SK-N-SH (cell line): ENCODE data around the gene LRP5. TPM values are rescaled to one million over a fixed set of nuclear protein-coding genes. Genes with fewer than 3 reads are reported as not detected.

Experiments used
- CTCF ChIA-PET: fragments of 300-600, 350-600 bp; formaldehyde crosslinking; extraction: SDS; loops from one replicate; lab custom pipeline; 2021; lab: Yijun Ruan, JAX
- POLR2A ChIA-PET: fragments of 350-600 bp; sonication (Branson Sonifier 250); formaldehyde crosslinking; extraction: SDS; loops from one replicate; lab custom pipeline; 2020; ENCODE audit warnings: antibody characterized with exemption, inconsistent platforms; lab: Yijun Ruan, JAX
- DNase-seq: peaks from one replicate; pipeline ENCODE4 v3.0.0; 2012
- H2AFZ ChIP-seq: fragments of 200-600 bp; sonication (generic); 2 replicates; pipeline ENCODE4 v1.8.1; 2016; ENCODE audit warnings: antibody characterized with exemption, mild to moderate bottlenecking, low read depth
- H3F3A ChIP-seq: fragments of 200-600 bp; sonication (generic); replicated peaks from 2 replicates; pipeline ENCODE3; 2016; ENCODE audit warnings: antibody characterized with exemption, mild to moderate bottlenecking; ENCODE audit not compliant: insufficient read depth
- H3K27ac ChIP-seq, 2 experiments: fragments of 200-500 bp in 1 of 2; fragments of 200-600 bp in 1 of 2; sonication (Bioruptor generic) in 1 of 2; sonication (generic), shearing (Covaris generic) in 1 of 2; 2 replicates each; pipeline versions ENCODE4 v1.5.1 to v1.6.1; 2014 to 2016; ENCODE audit warnings: low read depth in 2 of 2, inconsistent platforms in 1 of 2, low read length in 1 of 2, mild to moderate bottlenecking in 1 of 2, mixed read lengths in 1 of 2
- H3K27me3 ChIP-seq: fragments of 200-600 bp; sonication (generic), shearing (Covaris generic); 2 replicates; pipeline ENCODE4 v1.6.1; 2016; ENCODE audit warnings: mixed run types; ENCODE audit not compliant: insufficient read depth
- H3K36me3 ChIP-seq, 2 experiments: fragments of 200-500 bp in 1 of 2; fragments of 200-600 bp in 1 of 2; sonication (Bioruptor generic) in 1 of 2; sonication (generic) in 1 of 2; replicated peaks in 1 of 2; 2 replicates each; pipeline versions ENCODE3 to v1.5.1; 2014 to 2016; ENCODE audit warnings: low read length in 1 of 2, mild to moderate bottlenecking in 1 of 2; ENCODE audit not compliant: insufficient read depth in 2 of 2, control insufficient read depth in 1 of 2
- H3K4me1 ChIP-seq, 2 experiments: fragments of 200-500 bp in 1 of 2; fragments of 200-600 bp in 1 of 2; sonication (Bioruptor generic) in 1 of 2; sonication (generic), shearing (Covaris generic) in 1 of 2; 2 replicates each; pipeline versions ENCODE4 v1.5.1 to v1.6.1; 2014 to 2016; ENCODE audit warnings: low read depth in 1 of 2, low read length in 1 of 2, mixed run types in 1 of 2; ENCODE audit not compliant: insufficient read depth in 2 of 2, control insufficient read depth in 1 of 2
- H3K4me2 ChIP-seq: fragments of 200-600 bp; sonication (generic), shearing (Covaris generic); 2 replicates; pipeline ENCODE4 v1.6.1; 2017; ENCODE audit warnings: mixed run types
- H3K4me3 ChIP-seq, 2 experiments: fragments of 200-500 bp in 1 of 2; fragments of 200-600 bp in 1 of 2; sonication (Bioruptor generic) in 1 of 2; sonication (generic), shearing (Covaris generic) in 1 of 2; 2 replicates each; pipeline versions ENCODE4 v1.5.1 to v1.8.1; 2014 to 2016; ENCODE audit warnings: low read depth in 2 of 2, inconsistent platforms in 1 of 2, low read length in 1 of 2, mild to moderate bottlenecking in 1 of 2, mixed read lengths in 1 of 2, moderate library complexity in 1 of 2
- H3K79me2 ChIP-seq: fragments of 200-600 bp; sonication (generic); 2 replicates; pipeline ENCODE4 v1.8.1; 2017; ENCODE audit warnings: mild to moderate bottlenecking; ENCODE audit not compliant: insufficient read depth
- H3K9ac ChIP-seq: fragments of 200-600 bp; sonication (generic); 2 replicates; pipeline ENCODE4 v1.6.1; 2017; ENCODE audit warnings: mixed run types
- H3K9me2 ChIP-seq: fragments of 200-600 bp; sonication (generic); 2 replicates; pipeline ENCODE4 v1.6.1; 2017; ENCODE audit warnings: mixed run types
- H3K9me3 ChIP-seq: fragments of 200-600 bp; sonication (generic); 2 replicates; pipeline ENCODE4 v1.6.1; 2017; ENCODE audit warnings: mixed run types, mild to moderate bottlenecking, moderate library complexity
- H4K20me1 ChIP-seq: fragments of 200-600 bp; sonication (generic); 2 replicates; pipeline ENCODE4 v1.6.1; 2017; ENCODE audit warnings: mild to moderate bottlenecking, mixed run types; ENCODE audit not compliant: insufficient read depth
- CTCF ChIP-seq: fragments of 200-600 bp; sonication (generic); IDR thresholded peaks from 2 replicates; pipeline ENCODE4 v1.6.1; 2017; ENCODE audit warnings: antibody characterized with exemption, mild to moderate bottlenecking, moderate library complexity
- ELF1 ChIP-seq: IDR thresholded peaks from 2 replicates; pipeline ENCODE4 v1.4.0; 2012
- EP300 ChIP-seq, 2 experiments: IDR thresholded peaks; 2 replicates each; pipeline versions ENCODE4 v1.4.0 to v1.6.1; 2012; ENCODE audit warnings: borderline replicate concordance in 1 of 2, low read depth in 1 of 2, low read length in 1 of 2
- FOXJ3 ChIP-seq: sonication (generic); formaldehyde crosslinking; IDR thresholded peaks from 2 replicates; pipeline ENCODE4 v1.5.1; 2020; ENCODE audit warnings: mild to moderate bottlenecking, missing genetic modification reagents
- GATA2 ChIP-seq: sonication (generic); formaldehyde crosslinking; IDR thresholded peaks from 2 replicates; pipeline ENCODE4 v1.5.0; 2020; ENCODE audit warnings: mild to moderate bottlenecking, missing genetic modification reagents
- NFIC ChIP-seq: IDR thresholded peaks from 2 replicates; pipeline ENCODE4 v1.4.0; 2012; ENCODE audit warnings: borderline replicate concordance
- POLR2AphosphoS5 ChIP-seq: IDR thresholded peaks from 2 replicates; pipeline ENCODE4 v1.6.1; 2012; ENCODE audit warnings: low read depth, low read length
- RFX5 ChIP-seq: IDR thresholded peaks from 2 replicates; pipeline ENCODE4 v1.6.1; 2012; ENCODE audit warnings: mild to moderate bottlenecking, improper control_type of control experiment, low read length
- RXRA ChIP-seq: IDR thresholded peaks from 2 replicates; pipeline ENCODE4 v1.4.0; 2012; ENCODE audit warnings: low read depth, mild to moderate bottlenecking, borderline replicate concordance
- SIN3A ChIP-seq: IDR thresholded peaks from 2 replicates; pipeline ENCODE4 v1.6.1; 2012; ENCODE audit warnings: low read depth, mild to moderate bottlenecking, low read length, moderate library complexity, borderline replicate concordance
- SMC3 ChIP-seq: IDR thresholded peaks from 2 replicates; pipeline ENCODE4 v1.6.1; 2012; ENCODE audit warnings: low read depth, low read length, improper control_type of control experiment
- TAF1 ChIP-seq: IDR thresholded peaks from 2 replicates; pipeline ENCODE4 v1.6.1; 2012; ENCODE audit warnings: low read depth, mild to moderate bottlenecking, low read length, moderate library complexity, borderline replicate concordance
- TEAD4 ChIP-seq: IDR thresholded peaks from 2 replicates; pipeline ENCODE4 v1.4.0; 2012; ENCODE audit warnings: mild to moderate bottlenecking, borderline replicate concordance; ENCODE audit not compliant: insufficient read depth
- USF2 ChIP-seq: fragments of 150-350 bp; IDR thresholded peaks from 2 replicates; pipeline ENCODE4 v1.6.1; 2017; ENCODE audit warnings: antibody characterized with exemption, low read length, low read depth, borderline replicate concordance
- WGBS: methylation state at CpG from one replicate; pipeline ENCODE4 v1.1.6; 2017; ENCODE audit warnings: low lambda C conversion rate; 5-methylcytosine and 5-hydroxymethylcytosine counted together
- polyA plus RNA-seq, 3 experiments: library from polyadenylated mRNA; depleted of rRNA; stranded (reverse); fragments of >200 nt; gene quantifications; 2 replicates each; pipeline ENCODE4 v1.2.3, GENCODE V29; 2012

LRP5 gene
- polyA plus RNA-seq, 1 of the 3 experiments (the other 2 are of a cell fraction), result 15.0 TPM

- no peak for TF ChIP-seq TEAD4
- TF ChIP-seq ELF1, result no peak
- TF ChIP-seq RXRA, result no peak
- TF ChIP-seq FOXJ3, result no peak
- TF ChIP-seq CTCF, result no peak
- no peak for TF ChIP-seq USF2
- no peak for TF ChIP-seq SMC3
Measured at GRCh38 chr11:68330700-68331337, 18.4 kb downstream of the LRP5 start (continued).

DNA sequence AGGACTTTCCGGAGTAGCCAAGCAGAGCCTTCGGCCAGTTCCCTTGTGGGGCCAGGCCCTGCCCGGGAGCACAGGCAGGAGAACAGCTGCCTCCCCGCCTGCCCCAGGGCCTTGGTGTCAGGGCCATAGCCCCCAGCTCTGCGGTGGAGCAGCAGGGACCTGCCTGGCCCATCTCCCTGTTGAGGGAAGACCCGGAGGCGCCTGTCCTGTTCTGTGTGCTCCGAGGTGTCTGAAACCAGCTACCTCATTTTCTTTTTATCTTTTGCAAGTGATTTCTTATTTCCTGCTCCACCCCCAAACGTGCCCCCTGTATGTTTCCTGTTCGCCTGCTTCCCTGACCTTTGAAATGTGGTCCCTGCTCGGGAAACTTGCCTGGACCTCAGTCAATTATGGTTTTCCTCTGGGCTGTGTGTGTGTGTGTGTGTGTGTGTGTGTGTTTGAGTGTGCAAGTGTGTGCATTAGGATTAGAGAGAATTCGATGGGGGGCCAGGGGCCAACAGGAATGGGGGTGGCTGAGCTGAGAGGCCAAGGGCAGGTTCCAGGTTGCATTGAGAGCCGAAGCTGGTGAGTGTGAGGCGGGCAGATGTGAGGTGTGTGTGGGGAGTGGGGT, 19.1 kb downstream of the LRP5 start:
- POLR2A ChIA-PET, result no interaction called here
- H3K4me2 ChIP-seq, result no peak overlapping the region
- no peak overlapping the region for H3K9ac ChIP-seq
- H3F3A ChIP-seq, result no peaks in the 10 kb centered on the region
- no peak for DNase-seq
- CTCF ChIA-PET, result interaction anchor here (1.0 to 1.8 kb wide), 4 partner anchors 12 to 74 kb away, joined by 3 to 4 read pairs (median 4); no protein-coding TSS in a partner anchor
- no peaks in the 10 kb centered on the region for H4K20me1 ChIP-seq
- H3K9me3 ChIP-seq, result no peaks in the 10 kb centered on the region
- peak overlapping the region in 1 of 2 experiments; percentile 90; a peak in 2 of 4 replicates for H3K27ac ChIP-seq
- H3K4me1 ChIP-seq, result peaks cover 10 to 52% of the 10 kb centered on the region in 2 experiments; a peak in 3 of 4 replicates
- peaks cover 31% of the 10 kb centered on the region for H3K79me2 ChIP-seq
- H3K9me2 ChIP-seq, result no peaks in the 10 kb centered on the region
- no peak for TF ChIP-seq EP300 (IDR thresholded peaks at IDR 0.05; ENCODE audit: borderline replicate concordance in 1 of 2, low read depth in 1 of 2, low read length in 1 of 2)
- TF ChIP-seq NFIC, result no peak
- no peak for TF ChIP-seq TAF1
- TF ChIP-seq SIN3A, result no peak
- no peak for TF ChIP-seq GATA2 (CRISPR knock-in tag)
- TF ChIP-seq RFX5, result no peak
- TF ChIP-seq POLR2AphosphoS5, result no peak
- 84% methylated on average over 9 of the region's 14 CpGs for WGBS
- H3K27me3 ChIP-seq, result no peaks in the 10 kb centered on the region
- no peaks in the 10 kb centered on the region for H3K36me3 ChIP-seq
- no peak overlapping the region for H2AFZ ChIP-seq
- no peak overlapping the region for H3K4me3 ChIP-seq
